Measurements from ENCODE around the gene ZNF181.

DNA sequence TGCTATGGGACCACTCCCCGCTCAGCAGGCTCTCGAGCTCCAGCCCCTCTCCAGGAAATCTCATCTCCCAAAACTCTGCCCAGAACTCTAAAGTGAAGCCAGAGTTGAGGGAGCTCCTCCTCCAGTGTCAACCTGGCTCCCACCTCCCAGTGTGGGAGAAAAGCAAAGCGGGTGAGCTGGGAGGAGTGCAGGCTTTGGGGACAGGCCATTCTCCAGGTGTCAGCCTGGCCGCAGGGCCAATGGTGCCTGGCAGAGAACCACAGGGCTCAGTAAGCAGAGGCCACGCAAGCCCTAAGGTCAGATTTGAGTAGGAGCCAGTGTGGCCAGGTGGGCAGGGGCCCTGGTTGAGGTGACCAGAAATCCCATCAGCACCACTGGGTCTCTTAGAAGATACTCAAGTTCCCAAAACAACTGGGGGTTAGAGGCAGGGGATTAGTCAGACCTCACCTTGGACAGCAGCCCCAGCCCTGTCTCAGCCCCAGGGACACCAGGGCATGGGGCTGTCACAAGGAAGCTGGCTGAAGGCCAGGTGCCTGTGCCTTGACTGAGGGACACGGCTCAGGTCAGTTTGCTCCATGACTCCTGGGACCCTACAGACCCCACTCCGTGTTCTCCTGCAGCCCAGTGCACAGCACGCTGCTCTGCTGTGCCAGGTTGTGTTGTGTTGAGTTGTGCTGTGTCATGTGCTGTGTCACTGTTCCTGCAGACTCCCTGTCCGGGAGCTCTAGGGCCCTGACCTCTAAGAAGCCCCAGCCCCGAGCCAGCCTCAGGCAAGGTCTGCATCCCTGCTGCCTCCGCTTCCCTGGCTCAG is 2.8 kb upstream of the ZNF181 start:
- no peak for TF ChIP-seq POLR2A (IDR thresholded peaks at IDR 0.05)
- TF ChIP-seq, protein P1, sequence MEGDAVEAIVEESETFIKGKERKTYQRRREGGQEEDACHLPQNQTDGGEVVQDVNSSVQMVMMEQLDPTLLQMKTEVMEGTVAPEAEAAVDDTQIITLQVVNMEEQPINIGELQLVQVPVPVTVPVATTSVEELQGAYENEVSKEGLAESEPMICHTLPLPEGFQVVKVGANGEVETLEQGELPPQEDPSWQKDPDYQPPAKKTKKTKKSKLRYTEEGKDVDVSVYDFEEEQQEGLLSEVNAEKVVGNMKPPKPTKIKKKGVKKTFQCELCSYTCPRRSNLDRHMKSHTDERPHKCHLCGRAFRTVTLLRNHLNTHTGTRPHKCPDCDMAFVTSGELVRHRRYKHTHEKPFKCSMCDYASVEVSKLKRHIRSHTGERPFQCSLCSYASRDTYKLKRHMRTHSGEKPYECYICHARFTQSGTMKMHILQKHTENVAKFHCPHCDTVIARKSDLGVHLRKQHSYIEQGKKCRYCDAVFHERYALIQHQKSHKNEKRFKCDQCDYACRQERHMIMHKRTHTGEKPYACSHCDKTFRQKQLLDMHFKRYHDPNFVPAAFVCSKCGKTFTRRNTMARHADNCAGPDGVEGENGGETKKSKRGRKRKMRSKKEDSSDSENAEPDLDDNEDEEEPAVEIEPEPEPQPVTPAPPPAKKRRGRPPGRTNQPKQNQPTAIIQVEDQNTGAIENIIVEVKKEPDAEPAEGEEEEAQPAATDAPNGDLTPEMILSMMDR (IDR thresholded peaks at IDR 0.05), result no peak

Data from ovary (tissue), 3 donors.